DOHH2 (cell line): ENCODE data around the gene DUSP10.
A peak's percentile ranks its signal among the peaks of the same experiment; 100 is the strongest.

Experiments
- H3F3A ChIP-seq: fragments of 200-600 bp; sonication (generic), shearing (Covaris generic); 2 replicates; pipeline ENCODE4 v1.6.0; 2016; ENCODE audit warnings: antibody characterized with exemption, mild to moderate bottlenecking; ENCODE audit not compliant: control insufficient read depth, insufficient read depth
- H3K27ac ChIP-seq: fragments of 200-600 bp; sonication (generic); 2 replicates; pipeline ENCODE4 v1.5.1; 2014; ENCODE audit warnings: low read depth, mild to moderate bottlenecking, low read length, moderate library complexity
- H3K27me3 ChIP-seq: fragments of 200-600 bp; sonication (generic); 2 replicates; pipeline ENCODE4 v1.6.1; 2014; ENCODE audit warnings: mild to moderate bottlenecking, low read length, mixed read lengths; ENCODE audit not compliant: control insufficient read depth
- H3K36me3 ChIP-seq: fragments of 200-600 bp; sonication (generic); 2 replicates; pipeline ENCODE4 v1.6.1; 2014; ENCODE audit warnings: mild to moderate bottlenecking, low read length, moderate library complexity, mixed read lengths; ENCODE audit not compliant: control insufficient read depth
- H3K4me1 ChIP-seq: fragments of 200-600 bp; sonication (generic); 2 replicates; pipeline ENCODE4 v1.6.1; 2014; ENCODE audit warnings: mild to moderate bottlenecking, low read length, mixed read lengths; ENCODE audit not compliant: control insufficient read depth
- H3K4me2 ChIP-seq: fragments of 200-600 bp; sonication (generic); 2 replicates; pipeline ENCODE4 v1.6.0; 2014; ENCODE audit warnings: mild to moderate bottlenecking, low read length, moderate library complexity
- H3K4me3 ChIP-seq: fragments of 200-600 bp; sonication (generic); 2 replicates; pipeline ENCODE4 v1.5.1; 2014; ENCODE audit warnings: mild to moderate bottlenecking, low read length, mixed read lengths
- H3K79me2 ChIP-seq: fragments of 200-600 bp; sonication (generic); 2 replicates; pipeline ENCODE4 v1.6.1; 2014; ENCODE audit warnings: mild to moderate bottlenecking, low read length, mixed read lengths; ENCODE audit not compliant: control insufficient read depth
- H3K9me2 ChIP-seq: fragments of 200-600 bp; sonication (generic); replicated peaks from 2 replicates; pipeline ENCODE4 v1.6.1; 2014; ENCODE audit warnings: mild to moderate bottlenecking, low read length, mixed read lengths; ENCODE audit not compliant: control insufficient read depth
- H3K9me3 ChIP-seq: fragments of 200-600 bp; sonication (generic); 2 replicates; pipeline ENCODE4 v1.6.1; 2014; ENCODE audit warnings: antibody characterized with exemption, low read length, mixed read lengths; ENCODE audit not compliant: control insufficient read depth, insufficient read depth
- H4K20me1 ChIP-seq: fragments of 200-600 bp; sonication (generic); 2 replicates; pipeline ENCODE4 v1.6.0; 2014; ENCODE audit warnings: low read depth, mild to moderate bottlenecking, antibody characterized with exemption, low read length, moderate library complexity; ENCODE audit not compliant: control insufficient read depth, insufficient read depth
- EZH2phosphoT487 ChIP-seq: fragments of 200-600 bp; sonication (generic); IDR thresholded peaks from 2 replicates; pipeline ENCODE4 v1.6.1; 2017; ENCODE audit warnings: borderline replicate concordance, mild to moderate bottlenecking, antibody characterized with exemption, low read length, moderate library complexity, mixed read lengths
- TF ChIP-seq, protein P1 (sequence below): fragments of 200-600 bp; sonication (generic); IDR thresholded peaks from one replicate; pipeline ENCODE4 v1.5.1; 2014; ENCODE audit warnings: antibody characterized with exemption, mild to moderate bottlenecking, low read depth, low read length; ENCODE audit not compliant: poor library complexity, severe bottlenecking

The DUSP10 gene

DNA sequence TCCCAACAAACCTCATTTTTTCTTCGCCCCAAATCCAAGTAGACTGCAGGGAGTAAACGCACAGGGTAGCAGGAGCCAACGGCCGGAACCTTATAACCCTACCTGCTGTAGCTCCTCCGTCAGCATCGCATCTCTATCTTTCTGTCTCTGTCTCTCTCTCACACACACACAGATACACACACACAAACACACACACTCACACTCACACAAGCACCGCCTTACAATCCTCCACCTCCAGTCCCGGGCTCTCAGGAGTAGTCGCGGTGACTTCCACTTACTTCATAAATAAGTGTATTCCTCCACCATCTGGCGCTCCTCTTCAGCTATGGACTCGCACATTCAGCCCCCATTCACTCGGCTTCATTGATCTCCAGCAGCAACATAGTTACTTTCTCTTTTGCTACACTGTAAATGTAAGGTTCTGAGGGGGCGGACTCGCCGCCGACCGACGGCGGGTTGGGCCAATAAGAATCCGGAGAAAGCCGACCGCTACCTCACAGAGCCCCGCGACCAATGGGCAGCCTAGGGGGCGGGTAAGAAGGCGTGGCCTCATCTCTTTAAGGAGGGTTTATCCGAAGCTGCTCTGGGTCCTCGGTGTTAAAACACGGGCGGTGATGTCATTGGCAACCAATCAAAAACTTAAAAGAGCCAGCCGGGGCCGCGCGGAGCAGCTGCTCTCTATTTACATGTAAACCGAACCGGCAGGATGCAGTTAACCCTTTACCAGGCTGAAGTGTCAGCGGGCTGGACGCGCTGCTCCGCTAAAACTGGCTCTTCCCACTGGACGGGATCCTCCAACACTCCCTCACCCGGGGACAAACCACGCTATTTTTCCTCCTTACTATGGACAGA, at the start of gene DUSP10:
TSS of gene DUSP10 (minus strand) at position 387 of the 852 bp plus-strand sequence. CDS start 2,345 bp downstream, outside the sequence.
- peak within 1 kb of the TSS; percentile 83 for H3K27ac ChIP-seq
- peak within 1 kb of the TSS; percentile 89 for H3K4me2 ChIP-seq
- H3K4me1 ChIP-seq: peaks cover 19% of the 10 kb centered on the region
- TF ChIP-seq, protein P1, sequence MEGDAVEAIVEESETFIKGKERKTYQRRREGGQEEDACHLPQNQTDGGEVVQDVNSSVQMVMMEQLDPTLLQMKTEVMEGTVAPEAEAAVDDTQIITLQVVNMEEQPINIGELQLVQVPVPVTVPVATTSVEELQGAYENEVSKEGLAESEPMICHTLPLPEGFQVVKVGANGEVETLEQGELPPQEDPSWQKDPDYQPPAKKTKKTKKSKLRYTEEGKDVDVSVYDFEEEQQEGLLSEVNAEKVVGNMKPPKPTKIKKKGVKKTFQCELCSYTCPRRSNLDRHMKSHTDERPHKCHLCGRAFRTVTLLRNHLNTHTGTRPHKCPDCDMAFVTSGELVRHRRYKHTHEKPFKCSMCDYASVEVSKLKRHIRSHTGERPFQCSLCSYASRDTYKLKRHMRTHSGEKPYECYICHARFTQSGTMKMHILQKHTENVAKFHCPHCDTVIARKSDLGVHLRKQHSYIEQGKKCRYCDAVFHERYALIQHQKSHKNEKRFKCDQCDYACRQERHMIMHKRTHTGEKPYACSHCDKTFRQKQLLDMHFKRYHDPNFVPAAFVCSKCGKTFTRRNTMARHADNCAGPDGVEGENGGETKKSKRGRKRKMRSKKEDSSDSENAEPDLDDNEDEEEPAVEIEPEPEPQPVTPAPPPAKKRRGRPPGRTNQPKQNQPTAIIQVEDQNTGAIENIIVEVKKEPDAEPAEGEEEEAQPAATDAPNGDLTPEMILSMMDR: no peak
- TF ChIP-seq EZH2phosphoT487: no peak
- 0 out of 2 replicates have a peak, but pooled peaks cover 2% of the 10 kb centered on the region for H3F3A ChIP-seq
- no peaks in the 10 kb centered on the region for H3K9me3 ChIP-seq
- peak within 1 kb of the TSS; percentile 93 for H3K4me3 ChIP-seq
- H4K20me1 ChIP-seq: no peaks in the 10 kb centered on the region
- H3K79me2 ChIP-seq: no peaks in the 10 kb centered on the region
- H3K27me3 ChIP-seq: peaks cover 14% of the 10 kb centered on the region
- H3K9me2 ChIP-seq: no peaks in the 10 kb centered on the region
- no peaks in the 10 kb centered on the region for H3K36me3 ChIP-seq

DNA sequence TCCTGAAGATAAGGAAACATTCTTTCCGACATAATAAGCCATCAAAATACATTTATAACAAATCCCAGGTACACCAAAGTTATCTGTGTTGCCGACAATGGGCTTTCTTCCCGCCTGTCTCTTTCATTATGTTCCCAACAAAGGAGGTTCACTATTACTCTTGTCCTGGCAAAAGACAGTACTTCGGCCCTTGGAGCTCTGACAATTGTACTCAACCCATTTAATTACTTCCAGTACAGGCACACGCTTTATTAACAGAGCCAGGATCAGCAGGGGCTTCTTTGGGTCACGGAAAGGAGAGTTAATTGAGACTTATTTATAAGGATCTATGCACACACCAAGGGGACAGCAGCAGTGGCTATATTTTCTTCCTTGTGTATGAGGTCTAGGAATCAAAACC, 46.6 kb upstream of the DUSP10 start:
- no peaks in the 10 kb centered on the region for H3K9me2 ChIP-seq
- no peaks in the 10 kb centered on the region for H3K9me3 ChIP-seq
- TF ChIP-seq, protein P1: no peak
- TF ChIP-seq EZH2phosphoT487: no peak
- H3F3A ChIP-seq: no peaks in the 10 kb centered on the region
- no peaks in the 10 kb centered on the region for H3K27me3 ChIP-seq
- H3K27ac ChIP-seq: no peak overlapping the region
- no peaks in the 10 kb centered on the region for H3K79me2 ChIP-seq
- no peaks in the 10 kb centered on the region for H3K36me3 ChIP-seq
- H3K4me3 ChIP-seq: no peak overlapping the region
- H3K4me2 ChIP-seq: no peak overlapping the region
- H3K4me1 ChIP-seq: peaks cover 16% of the 10 kb centered on the region
- no peaks in the 10 kb centered on the region for H4K20me1 ChIP-seq

DNA sequence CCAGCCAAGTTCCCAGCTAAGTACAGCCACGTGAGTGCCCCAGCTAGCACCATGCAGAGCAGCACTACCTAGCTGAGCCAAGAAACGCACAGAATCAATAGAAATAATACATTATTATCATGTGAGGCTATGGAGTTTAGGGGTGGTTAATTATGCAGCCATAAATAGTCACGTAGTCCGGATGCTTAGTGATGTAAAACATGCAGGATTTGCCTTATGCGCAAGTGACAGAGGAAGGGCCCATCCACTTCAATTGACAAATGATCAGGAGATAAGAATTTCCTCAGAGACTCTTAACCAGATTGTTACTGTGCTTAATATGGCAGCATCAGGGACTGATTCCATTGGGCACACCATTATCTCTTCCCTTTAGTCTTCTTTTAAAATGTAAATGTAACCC, 44.8 kb upstream of the DUSP10 start:
- no peak overlapping the region for H3K4me2 ChIP-seq
- TF ChIP-seq EZH2phosphoT487: no peak
- TF ChIP-seq, protein P1: no peak
- no peak overlapping the region for H3K4me3 ChIP-seq
- H3K9me2 ChIP-seq: no peaks in the 10 kb centered on the region
- no peaks in the 10 kb centered on the region for H3K36me3 ChIP-seq
- no peaks in the 10 kb centered on the region for H4K20me1 ChIP-seq
- no peak overlapping the region for H3K27ac ChIP-seq
- H3K4me1 ChIP-seq: peaks cover 15% of the 10 kb centered on the region
- H3K27me3 ChIP-seq: no peaks in the 10 kb centered on the region
- H3K9me3 ChIP-seq: no peaks in the 10 kb centered on the region
- no peaks in the 10 kb centered on the region for H3F3A ChIP-seq
- H3K79me2 ChIP-seq: no peaks in the 10 kb centered on the region
